HG03097 (cell line): Measurements from ENCODE around the gene ZNF341.
"Not testable (repeated sequence)": the region's sequence is repeated elsewhere in the genome, so short reads cannot be mapped to it uniquely, and the experiment has no call there.

Experiments
- ATAC-seq: cut with Tn5 transposase; IDR thresholded peaks from one replicate; pipeline ENCODE4 v1.9.1; 2021; ENCODE audit not compliant: unreplicated experiment, low FRiP score

Gene ZNF341

GRCh38 chr20:33731693-33732165 is at the start of gene ZNF341:
TSS of gene ZNF341 (plus strand) at chr20:33731996. CDS start at chr20:33732022, 26 bp downstream.
- ATAC-seq, result peak; percentile 78

DNA sequence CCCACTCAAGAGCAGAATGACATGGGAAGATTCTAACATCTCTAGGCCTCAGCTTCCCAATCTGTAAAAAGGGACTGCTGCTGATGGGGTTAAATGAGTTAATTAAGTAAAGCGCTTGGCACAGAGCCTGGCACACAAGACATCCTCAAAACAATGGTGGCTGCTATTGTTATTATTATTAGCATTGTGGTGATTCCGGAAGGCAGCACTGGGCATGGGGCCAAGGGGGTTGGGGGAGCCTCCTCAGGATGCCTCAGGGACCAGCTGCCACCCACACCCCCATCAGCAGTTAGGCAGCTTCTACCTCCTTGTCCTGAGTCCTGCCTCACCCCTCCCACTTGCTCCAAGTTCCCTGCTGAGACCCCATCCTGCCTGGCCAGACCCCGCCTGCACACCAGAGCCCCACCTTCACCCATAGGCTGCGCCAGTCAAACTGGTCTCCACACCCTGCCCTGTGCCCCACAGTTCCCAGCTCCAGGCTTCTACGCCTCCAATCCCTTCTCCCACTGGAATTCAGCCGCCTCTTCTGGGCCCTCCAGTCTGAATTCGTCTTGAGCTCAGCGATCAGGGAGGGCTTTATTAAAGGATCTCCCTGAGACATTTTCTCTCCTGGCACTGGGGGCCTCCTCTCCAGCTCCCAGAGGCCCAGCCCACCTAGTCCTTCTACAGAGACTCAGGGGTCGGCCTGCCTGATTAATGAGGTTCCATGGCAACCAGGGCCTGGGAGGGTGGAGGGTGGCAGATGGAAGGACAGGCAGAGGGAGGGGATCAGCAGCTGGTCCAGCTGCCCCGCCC is 47.1 kb upstream of the ZNF341 start:
- no peak for ATAC-seq

- peak; percentile 29 for ATAC-seq
Observed at GRCh38 chr20:33685328-33686099, 46.3 kb upstream of the ZNF341 start.

DNA sequence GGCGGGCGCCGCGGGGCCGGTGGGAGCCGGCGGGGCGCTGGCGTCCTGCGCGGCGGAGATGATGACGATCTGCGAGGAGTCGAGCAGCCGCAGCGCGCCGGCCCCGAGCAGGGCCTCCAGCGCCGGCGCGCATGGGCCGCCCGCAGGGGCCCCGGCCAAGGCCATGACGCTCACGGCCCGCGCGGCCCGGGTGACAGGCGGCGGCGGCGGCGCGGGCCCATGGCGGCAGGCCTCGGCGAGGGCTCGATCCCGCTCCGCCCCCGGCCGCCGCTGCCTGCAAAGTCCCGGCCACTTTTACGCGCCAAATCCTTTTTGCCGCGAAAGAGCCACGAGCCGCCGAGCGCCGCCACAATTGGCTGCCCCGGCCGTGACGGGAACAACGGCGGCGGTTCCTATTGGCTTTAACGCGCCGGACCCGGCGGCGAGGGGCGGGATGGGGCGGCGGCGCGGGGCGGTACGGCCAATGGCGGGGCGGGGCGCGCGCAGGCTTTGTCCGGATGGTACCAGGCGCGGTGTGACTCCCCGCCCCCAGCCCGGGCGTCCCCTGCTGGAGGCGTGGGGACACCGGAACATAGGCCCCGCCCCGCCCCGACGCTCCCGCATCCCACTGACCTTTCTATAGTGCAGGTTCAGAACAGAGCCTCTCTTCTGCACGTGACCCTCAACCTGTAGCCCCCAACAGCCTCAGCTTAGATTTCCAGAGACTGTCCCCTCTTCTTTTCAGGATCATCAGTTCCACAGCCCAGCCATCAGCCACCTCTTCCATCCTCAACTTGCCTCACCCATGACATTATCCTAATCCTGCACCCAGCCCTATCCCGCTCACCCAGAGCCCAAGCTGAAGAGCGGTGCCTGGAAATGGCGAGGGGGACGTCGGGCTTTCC is 45.5 kb upstream of the ZNF341 start, which contains the start of gene E2F1:
TSS of gene E2F1 (minus strand) at position 286 of the 884 bp plus-strand sequence. CDS start at position 165, 121 bp downstream.
- ATAC-seq, result peak; percentile 73

DNA sequence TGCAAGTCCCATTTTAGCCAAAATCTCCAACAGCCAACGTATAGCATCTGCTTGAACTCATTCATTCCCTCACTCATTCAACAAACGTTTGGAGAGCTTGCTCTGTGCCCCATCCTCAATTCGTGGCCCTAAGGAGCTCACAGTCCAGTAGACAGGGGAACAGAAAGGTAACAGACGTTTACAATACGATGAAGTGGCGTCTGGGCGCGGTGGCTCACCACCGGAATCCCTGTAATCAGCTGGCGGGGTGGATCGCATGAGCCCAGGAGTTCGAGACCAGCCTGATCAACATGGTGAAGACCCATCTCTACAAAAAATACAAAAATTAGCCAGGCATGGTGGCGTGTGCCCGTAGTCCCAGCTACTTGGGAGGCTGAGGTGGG is 44.8 kb upstream of the ZNF341 start:
- ATAC-seq, result no peak

- ATAC-seq, result no peak
Observed at GRCh38 chr20:33687370-33687915, 44.4 kb upstream of the ZNF341 start.

DNA sequence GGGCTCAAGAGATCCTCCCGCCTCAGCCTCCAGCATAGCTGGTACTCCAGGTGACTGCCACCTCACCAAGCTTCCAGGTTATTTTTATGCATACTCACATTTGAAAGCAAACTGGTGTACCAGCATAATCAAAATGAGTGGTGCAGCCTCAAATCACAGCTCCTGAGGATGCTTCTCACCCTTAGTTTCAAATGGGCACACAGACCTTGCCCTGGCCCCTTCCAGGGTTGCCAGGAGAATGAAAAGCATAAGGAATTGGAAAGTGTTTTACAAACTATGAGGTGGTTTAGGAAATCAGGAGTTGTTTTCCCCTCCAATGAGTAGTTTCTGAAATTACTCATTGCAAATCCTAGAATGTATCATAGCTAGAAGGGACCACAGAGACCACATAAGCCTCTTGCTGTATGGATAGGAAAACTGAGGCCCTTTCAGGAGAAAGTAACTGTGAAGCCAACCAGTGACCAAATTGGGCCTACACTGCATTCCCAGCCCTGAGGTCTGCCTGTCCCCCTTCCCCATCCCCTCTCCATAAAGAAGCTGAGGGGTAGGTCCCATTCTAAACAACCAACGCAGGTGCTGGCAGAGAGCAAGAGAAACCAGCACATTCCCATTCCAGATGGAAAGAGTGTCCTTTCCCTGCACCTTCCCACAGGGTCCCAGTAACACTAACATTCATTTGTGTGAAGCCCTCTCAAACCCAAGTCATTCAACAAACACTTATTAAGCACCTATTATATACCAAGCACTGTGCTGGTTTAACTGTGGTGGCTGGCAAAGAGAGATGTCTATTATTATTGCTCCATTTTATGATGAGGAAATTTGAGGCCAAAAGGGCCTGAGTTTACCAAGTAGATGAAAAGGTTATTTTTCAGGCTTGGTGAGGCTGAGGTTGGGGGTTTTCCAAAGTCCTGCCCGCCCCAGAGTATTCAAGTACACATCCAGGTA is 43.5 kb upstream of the ZNF341 start:
- no peak for ATAC-seq

DNA sequence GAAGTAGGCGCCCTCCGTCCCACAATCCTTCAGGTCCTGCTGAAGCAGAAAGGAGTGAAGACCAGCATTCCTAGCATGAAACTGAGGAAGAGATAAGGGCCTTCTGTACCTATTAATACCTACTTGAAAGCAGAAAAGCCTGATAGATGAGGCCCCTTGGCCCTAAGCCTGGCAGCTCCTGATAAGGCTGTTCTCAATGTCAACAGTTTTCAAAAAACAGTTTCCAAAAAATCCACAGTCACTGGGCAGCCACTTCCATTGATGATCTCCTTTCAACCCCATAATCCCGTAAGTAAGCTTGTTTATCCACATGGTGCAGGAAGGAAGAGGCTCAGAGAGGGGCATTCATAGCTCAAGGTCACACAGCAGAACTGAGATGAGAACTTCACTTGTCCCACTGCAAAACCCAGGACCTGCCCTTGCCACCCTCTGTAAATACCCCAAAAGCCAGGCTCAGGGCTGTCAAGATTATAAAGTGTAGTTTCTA is 42.8 kb upstream of the ZNF341 start:
- no peak for ATAC-seq

- ATAC-seq, result no peak
Observed at GRCh38 chr20:33689493-33689892, 42.3 kb upstream of the ZNF341 start.

DNA sequence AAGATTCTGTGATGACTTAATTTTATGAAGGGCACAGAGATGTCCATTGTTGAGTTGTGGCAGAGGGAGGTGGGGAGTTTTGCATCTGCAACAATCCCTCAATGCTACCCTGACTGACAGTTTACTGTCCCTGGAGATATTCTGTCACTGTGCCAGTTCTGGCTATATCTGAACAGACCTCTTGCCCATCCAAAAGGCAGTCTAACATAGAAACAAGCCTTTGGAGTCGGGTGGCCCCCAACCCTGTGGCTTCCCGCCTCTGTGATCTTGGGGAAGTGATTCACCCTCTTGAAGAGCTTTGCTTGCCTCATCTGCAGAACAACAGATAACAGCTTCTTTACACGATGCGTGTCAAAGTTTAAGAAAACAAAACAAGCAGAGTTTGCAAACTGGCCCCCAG is 41.8 kb upstream of the ZNF341 start:
- no peak for ATAC-seq

GRCh38 chr20:33693289-33693688 is 38.5 kb upstream of the ZNF341 start:
- ATAC-seq, result no peak

GRCh38 chr20:33693741-33694638 is 37.8 kb upstream of the ZNF341 start:
- no peak for ATAC-seq

DNA sequence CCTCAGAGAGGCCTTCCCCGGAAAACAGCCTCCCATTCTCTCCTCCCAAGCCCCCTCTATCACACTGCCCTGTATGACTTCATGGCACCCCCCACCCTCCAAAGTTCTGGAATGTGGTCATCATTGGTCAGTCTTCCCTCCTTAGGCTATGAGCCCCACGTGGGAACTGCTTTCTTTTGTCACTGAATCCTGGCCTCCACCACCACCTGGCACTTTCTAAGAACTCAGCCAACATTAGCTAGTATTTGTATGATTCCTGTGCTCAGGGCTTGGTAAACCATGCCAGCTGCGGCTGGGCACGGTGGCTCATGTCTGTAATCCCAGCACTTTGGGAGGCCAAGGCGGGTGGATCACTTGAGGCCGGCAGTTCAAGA is 37.2 kb upstream of the ZNF341 start:
- no peak for ATAC-seq

DNA sequence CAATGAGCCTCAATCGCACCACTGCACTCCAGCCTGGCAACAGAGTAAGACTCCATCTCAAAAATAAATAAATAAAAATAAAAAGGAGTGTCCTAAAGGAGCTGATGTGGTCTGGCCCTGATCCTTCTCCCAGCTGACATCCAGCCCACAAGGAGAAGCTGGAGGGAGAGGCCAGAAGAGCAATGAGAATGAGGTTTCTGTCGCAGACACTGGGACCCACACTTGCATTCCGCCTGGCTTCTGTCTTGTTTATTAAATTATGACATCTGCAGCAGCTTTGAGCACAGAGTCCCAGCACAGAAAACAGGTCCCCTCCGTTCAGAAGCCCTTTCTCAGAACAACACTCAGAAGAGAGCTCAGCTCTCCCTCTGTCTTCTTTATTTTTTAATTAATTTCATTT is 35.3 kb upstream of the ZNF341 start:
- ATAC-seq, result no peak

- ATAC-seq, result no peak
Observed at GRCh38 chr20:33697129-33697528, 34.7 kb upstream of the ZNF341 start.

GRCh38 chr20:33698966-33699365 is 32.8 kb upstream of the ZNF341 start:
- ATAC-seq, result not testable (repeated sequence)

GRCh38 chr20:33700696-33701441 is 30.9 kb upstream of the ZNF341 start:
- not testable (repeated sequence) for ATAC-seq
